ENCODE data around the gene DPT.

DPT gene

GRCh38 chr1:168693197-168693871 lies 35.7 kb downstream of the DPT start:
- TF ChIP-seq CTCF (IDR thresholded peaks at IDR 0.05; ENCODE audit: control insufficient read depth, extremely low read depth, insufficient read depth) = no peak
- H3K4me3 ChIP-seq (ENCODE audit: low read depth, low read length) = no peak overlapping the region
- peak; percentile 84 for DNase-seq (ENCODE audit: low read depth)

- DNase-seq (ENCODE audit: low read depth) = no peak
- TF ChIP-seq CTCF (IDR thresholded peaks at IDR 0.05; ENCODE audit: control insufficient read depth, extremely low read depth, insufficient read depth) = no peak
- H3K4me3 ChIP-seq (ENCODE audit: low read depth, low read length) = no peak overlapping the region
Measured at GRCh38 chr1:168692472-168692871, 36.5 kb downstream of the DPT start.

GRCh38 chr1:168691541-168691940 lies 37.5 kb downstream of the DPT start:
- H3K4me3 ChIP-seq (ENCODE audit: low read depth, low read length) = no peak overlapping the region
- DNase-seq (ENCODE audit: low read depth) = no peak
- TF ChIP-seq CTCF (IDR thresholded peaks at IDR 0.05; ENCODE audit: control insufficient read depth, extremely low read depth, insufficient read depth) = no peak

GRCh38 chr1:168689726-168690602 lies 39.0 kb downstream of the DPT start:
- H3K4me3 ChIP-seq (ENCODE audit: low read depth, low read length) = no peak overlapping the region
- no peak for TF ChIP-seq CTCF (IDR thresholded peaks at IDR 0.05; ENCODE audit: control insufficient read depth, extremely low read depth, insufficient read depth)
- DNase-seq (ENCODE audit: low read depth) = no peak

GRCh38 chr1:168689327-168689657 lies 39.7 kb downstream of the DPT start:
- TF ChIP-seq CTCF (IDR thresholded peaks at IDR 0.05; ENCODE audit: control insufficient read depth, extremely low read depth, insufficient read depth) = no peak
- no peak for DNase-seq (ENCODE audit: low read depth)
- no peak overlapping the region for H3K4me3 ChIP-seq (ENCODE audit: low read depth, low read length)

- H3K4me3 ChIP-seq (ENCODE audit: low read depth, low read length) = no peak overlapping the region
- DNase-seq (ENCODE audit: low read depth) = no peak
- no peak for TF ChIP-seq CTCF (IDR thresholded peaks at IDR 0.05; ENCODE audit: control insufficient read depth, extremely low read depth, insufficient read depth)
Measured at GRCh38 chr1:168688644-168689326, 40.2 kb downstream of the DPT start.
